NCI-H146 (cell line): ENCODE measurements around the gene MLYCD.

Experiments used
- DNase-seq: peaks from one replicate; lab custom pipeline; 2025; lab: John Stamatoyannopoulos, UW

The MLYCD gene

DNA sequence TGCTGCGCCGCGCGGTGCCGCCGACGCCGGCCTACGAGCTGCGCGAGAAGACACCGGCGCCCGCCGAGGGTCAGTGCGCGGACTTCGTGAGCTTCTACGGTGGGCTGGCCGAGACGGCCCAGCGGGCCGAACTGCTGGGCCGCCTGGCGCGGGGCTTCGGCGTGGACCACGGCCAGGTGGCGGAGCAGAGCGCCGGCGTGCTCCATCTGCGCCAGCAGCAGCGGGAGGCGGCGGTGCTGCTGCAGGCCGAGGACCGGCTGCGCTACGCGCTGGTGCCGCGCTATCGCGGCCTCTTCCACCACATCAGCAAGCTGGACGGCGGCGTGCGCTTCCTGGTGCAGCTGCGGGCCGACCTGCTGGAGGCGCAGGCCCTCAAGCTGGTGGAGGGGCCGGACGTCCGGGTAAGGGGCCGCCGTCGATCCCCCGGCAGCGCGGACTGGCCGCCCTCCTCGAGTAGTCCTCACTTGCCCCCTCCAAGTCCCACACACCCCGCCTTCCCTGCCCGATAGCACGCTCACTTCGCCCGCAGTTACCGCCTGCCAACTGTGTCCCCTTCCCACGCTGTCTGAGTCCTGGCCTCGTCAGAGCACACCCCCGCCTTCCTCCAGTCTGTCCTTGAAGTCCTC lies 470 bp downstream of the MLYCD start:
- peak; percentile 44 for DNase-seq

DNA sequence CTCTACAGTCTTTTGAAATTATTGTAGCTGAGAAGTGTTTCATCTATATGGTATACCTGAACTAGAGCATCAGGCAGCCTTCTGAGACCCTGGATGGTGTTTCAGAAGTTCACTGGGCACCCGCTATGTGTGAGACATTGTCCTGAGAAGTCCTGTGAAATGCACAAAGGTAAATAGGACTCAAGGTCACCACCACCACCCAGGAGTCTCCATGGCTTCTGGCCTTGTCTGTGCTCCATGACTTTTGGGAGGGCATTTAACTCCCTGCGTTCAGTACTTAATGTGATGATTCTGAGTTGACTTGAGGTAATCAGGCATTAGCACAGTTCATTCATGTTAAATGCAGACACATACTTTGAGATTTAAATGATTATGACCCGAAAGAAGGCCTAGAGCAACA lies 1.1 kb downstream of the MLYCD start:
- no peak for DNase-seq

DNA sequence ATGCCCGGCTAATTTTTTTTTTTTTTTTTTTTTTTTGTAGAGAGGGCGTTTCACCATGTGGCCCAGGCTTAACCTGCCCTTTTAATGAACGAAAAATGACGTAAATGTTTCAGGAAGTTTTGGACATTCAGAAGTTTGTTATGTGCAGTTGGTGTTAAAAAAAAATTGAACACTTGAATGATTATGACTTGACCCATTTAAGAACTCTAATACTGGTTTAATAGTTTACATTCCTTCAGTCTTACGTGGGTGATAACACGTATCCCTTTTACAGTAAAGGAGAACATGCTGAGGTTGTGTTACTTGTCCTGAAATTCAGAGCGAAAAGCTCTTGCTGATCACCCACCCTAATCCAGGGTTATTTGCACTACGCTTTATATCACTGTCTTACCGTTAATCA lies 1.7 kb downstream of the MLYCD start:
- DNase-seq, result no peak

DNA sequence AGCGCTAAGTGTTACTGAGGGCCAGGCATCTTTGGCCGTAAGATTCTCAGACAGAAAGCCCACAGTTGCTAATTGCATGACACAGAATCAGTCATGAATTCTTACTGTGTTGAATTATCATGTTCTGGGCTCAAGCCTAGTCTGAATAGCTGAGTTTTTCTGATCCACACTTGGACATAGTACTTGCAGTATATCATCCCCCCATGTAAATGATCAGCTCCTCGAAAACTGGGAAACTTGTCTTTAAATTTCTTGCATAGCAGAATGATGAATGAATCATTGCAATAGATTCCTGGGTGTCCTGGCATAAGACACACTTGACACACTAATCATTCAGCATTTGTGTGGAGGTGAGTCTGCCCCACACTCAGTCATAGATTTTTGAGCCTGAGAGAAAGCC lies 2.2 kb downstream of the MLYCD start:
- no peak for DNase-seq

DNA sequence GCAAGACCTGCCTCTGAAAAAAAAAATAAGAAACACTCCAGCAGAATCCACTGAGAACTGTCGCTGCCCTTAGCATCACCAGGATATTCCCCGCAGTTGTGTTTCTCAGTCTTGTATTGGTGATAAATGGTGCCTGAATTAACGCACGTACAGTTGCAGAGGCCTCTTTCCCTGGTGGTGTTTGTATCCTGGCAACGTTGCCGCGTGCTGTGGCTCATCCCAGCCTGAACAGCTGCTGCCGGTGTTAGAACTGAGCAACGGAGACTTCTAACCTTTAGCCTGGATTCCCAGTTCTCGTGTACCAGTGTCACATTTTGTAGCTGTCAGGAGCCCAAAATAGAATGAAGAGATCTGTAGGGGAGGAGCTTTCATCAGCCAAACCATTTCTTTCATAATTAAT lies 4.8 kb downstream of the MLYCD start:
- peak; percentile 5 for DNase-seq

DNA sequence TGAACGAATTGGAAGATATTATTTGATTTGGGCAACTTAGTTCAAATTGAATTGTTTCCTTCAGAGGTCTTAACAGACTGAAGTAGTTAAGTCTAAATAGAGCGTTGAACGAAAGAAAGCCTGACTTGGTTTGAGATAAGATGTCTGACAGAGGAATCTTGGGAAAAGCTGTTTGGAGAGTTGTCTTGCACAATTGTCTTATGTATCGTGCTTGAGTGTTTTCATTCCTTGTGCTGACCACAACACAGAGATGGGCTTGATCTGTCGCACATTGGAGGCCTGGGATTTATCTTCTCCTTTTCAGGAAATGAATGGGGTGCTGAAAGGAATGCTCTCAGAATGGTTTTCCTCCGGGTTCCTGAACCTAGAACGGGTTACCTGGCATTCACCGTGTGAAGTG lies 7.8 kb downstream of the MLYCD start:
- DNase-seq, result no peak

DNA sequence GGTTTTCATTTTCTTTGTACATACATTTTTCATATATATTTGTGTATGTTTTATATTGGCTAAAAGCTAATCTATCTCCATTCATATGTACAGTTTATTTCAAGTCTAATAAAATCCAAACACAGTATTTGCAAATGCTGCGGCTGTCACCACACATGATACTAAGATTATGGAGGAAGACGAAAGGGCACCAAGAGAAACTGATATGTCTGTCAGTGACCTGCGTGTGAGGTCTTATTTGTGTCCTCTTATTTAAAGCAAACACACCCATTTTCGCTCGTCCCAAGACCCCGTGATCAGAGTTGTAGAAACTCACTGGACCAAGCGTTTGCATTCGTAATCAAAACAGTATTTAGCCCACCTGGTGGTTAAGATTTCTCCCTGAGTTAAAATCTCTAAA lies 8.2 kb downstream of the MLYCD start:
- DNase-seq, result no peak

DNA sequence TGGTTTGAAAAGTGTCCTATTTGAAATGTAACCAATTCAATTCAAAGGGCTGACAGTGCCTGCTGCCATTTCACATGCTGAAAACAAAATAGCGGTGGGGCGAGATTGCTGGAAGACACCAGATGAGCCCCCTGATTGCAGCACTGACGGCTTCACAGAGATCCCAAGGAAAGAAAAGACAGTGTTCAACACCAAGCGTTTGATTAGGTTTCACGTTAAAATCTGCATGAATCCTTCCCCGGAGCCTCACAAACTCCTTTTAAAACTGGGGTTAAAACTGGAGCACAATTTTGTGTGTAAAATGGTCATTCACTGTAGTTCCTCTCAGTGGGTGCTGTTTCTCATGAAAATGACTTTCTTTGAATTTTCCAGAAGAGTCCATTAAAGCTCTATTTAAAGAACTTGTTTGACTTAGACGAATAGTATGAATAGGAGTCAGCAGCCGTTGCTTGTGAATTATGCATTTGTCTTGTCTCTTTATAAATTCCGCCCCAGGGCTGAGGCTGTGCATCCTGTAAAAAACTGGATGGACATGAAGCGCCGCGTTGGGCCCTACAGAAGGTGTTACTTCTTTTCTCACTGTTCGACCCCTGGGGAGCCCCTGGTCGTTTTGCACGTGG lies 8.8 kb downstream of the MLYCD start:
- DNase-seq, result peak; percentile 39

DNA sequence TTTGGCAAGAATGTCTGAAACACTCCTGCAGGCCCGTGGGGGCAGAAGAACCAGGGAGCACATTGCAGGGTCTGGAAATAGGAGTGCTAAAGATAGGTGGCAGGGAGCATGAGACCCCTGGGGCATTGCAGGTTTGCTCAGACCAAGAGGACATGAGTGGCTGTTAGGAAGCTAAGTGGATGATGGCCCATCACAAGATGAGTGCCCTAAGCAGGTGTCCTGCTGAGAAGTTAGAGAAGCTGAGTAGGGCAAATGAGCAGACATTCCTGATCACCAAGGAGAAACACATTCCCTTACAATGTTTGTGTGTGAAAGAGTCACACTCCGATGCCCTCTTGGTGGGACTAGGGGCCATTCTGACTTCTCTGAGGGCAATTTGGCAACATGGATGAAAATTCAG lies 9.9 kb downstream of the MLYCD start:
- no peak for DNase-seq

DNA sequence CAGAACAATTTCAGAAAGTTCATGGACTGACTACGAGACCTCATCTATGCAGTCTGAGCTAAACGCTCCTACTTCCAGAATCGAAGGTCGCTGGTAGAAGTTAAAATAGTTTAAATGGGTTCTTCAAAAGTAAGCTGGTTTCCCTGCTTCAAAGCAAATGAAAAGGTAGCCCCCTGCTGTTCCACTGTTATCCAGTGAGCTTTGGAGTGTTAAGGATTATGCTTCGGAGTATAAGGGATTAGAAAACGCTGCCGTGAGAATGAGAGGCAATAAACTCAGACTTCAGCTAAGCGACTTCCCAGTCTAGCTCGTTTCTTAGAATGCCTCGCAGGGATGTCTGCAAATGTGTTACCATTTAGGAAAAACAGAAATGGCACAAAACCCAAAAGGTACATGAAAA lies 12.4 kb downstream of the MLYCD start:
- DNase-seq, result no peak

DNA sequence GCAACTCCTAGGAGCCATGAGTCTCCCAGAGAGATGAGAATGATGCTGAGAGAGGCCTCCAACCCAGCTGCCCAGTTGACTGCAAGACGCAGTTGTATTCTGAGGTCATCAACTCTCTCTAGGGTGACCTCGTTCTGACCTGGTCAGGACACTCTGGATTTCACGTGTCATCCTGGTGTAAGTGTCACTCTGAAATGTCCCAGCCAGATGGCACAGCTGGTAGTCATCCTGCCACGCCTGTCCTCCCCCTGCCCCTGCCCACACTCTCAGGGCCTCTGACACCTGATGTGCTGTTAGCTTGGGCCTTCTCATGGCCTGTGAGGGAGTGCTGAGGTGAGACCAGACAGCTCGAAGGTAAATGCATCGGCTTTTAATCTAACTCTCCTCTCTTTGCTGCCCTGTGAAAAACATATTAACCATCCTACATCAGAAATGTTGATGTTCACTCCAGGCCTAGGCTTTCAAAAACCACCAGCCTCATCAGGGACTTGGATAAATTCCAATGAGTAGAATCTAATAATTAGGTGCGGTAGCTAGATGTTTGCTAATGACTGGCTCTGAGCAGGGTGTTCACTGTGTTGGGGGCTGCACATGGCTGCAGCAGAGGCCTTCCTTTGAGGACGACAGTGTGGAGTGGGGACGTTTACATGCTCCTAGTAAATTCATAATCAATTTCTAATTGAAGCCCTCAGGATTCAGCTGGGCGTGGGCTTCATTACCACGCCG lies 13.8 kb downstream of the MLYCD start:
- DNase-seq, result no peak

DNA sequence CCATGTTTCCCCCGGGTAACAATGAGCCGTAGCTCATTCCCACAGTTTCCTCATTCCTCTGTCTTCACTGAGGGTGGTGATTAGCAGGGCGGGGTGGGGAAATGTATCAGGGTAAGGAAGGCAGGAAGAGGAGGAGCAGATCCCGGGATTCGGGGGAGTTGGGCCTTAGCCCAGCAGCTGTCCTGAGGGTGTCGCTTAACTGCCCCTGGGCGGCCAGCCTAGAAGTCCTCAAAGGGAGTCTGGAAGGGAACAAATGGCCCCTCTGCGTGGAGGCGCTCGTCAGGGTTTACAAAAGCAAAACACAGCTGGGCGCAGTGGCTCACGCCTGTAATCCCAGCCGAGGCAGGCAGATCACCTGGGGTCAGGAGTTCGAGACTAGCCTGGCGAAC lies 14.3 kb downstream of the MLYCD start:
- DNase-seq, result no peak

DNA sequence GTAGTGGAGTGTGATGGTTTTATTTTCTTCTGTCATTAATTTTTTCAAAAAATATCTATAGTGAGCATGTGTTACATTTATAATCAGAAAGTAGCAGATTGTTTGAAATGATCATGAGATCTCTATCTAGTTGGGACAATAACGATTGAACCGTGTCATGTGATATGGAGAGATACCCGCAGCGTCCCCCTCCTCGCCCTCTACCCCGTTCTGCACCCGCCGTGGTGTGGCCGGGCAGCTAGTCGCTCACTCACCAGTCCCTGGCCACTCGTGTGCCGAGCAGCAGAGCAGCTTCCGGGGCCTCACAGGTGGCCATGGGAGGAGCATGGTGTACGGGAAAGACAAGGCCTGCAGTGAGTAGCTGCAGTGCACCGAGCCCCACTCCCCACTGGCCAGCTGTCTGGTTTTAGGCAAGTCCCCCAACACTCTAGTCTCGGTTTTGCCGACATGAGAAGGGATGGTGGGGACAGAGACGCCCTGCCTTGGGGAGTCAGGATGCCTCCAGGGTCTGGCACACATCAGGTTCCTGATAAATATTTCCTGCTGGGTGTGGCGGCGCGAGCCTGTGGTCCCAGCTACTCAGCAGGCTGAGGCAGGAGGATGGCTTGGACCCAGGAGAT lies 15.3 kb downstream of the MLYCD start:
- DNase-seq, result no peak

DNA sequence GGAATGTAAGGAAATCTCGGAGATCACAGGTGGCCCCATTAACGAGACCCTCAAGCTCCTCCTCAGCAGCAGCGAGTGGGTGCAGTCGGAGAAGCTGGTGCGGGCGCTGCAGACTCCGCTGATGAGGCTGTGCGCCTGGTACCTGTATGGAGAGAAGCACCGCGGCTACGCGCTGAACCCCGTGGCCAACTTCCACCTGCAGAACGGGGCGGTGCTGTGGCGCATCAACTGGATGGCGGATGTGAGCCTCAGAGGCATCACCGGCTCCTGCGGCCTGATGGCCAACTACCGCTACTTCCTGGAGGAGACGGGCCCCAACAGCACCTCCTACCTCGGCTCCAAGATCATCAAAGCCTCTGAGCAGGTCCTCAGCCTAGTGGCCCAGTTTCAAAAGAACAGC lies 16.2 kb downstream of the MLYCD start:
- DNase-seq, result no peak

DNA sequence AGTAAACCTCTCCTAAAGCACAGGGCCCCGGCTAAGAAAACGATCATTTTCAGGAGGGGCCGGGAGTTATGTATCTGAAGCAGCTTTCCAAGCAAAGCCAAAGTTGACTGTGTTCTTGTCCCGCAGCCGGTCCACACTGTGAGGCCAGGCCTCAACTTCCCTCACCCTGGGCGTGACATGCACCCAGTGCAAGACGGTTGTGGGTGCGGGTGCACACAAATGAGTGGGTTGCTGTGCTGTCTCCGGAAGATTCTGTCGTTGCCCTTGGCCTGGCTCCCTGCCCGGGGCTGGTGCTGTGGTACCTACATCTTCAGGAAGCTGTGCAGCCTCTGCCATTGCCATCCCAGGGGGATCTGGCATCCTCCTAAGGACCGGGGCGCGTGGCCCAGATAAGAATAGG lies 16.6 kb downstream of the MLYCD start:
- DNase-seq, result no peak

DNA sequence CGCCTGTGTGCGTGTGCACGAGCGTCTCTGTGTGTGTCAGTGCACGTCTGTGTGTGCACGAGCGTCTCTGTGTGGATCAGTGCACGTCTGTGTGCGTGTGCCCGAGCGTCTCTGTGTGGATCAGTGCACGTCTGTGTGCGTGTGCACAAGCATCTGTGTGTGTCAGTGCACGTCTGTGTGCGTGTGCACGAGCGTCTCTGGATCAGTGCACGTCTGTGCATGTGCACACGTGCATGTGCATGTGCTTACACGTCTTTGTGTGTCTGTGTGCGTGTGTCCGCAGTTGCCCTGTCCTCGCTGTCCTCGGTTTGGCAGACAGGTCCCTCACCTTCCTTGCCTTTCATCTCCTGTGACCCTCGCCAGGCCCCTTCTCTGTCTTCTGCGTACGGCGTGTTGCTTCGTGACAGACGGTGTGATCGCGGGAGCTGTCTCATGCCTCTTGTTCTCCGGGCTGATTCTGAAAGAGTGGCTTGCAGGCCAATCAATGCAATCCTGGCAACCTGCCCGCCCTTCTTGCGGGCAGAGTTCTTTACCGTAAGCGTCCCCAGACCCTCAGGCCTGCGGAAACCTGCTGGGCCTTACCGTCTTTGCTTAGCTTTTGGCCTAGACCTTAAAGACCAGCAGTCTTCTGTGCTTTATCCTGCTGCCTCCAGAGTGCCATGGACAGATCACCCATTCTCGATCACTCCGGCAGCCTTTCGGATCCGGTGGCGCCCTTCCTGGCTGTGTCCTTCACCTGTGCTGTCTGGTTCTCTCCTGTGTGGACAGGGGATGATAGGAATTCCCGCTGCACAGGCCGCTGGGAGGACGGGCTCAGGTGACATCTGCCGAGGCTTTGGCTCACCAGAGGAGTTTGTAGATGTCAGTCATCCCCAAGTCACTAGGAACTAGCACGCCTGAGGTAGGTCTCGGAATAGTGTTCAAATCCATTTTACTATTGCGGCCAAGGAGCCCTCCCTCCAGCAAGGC lies 18.5 kb downstream of the MLYCD start:
- no peak for DNase-seq

DNA sequence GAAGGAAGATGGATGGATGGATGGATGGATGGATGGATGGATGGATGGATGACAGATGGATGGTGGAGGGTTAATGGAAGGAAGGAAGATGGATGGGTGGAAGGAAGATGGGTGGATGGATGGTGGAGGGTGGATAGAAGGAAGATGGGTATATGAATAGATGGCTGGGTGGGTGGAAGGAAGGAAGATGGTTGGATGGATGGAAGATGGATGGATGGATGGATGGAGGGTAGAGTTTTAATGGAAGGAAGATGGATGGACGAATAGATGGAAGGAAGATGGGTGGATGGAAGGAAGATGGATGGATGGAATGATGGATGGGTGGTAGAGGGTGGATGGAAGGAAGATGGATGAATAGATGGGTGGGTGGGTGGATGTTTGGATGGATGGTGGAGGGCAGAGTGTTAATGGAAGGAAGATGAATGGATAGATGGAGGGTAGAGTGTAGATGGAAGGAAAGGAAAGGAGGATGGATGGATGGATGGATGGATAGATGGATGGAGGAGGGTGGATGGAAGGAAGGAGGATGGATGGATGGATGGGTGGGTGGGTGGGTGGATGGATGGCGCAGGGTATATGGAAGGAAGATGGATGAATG lies 22.1 kb downstream of the MLYCD start:
- no peak for DNase-seq

DNA sequence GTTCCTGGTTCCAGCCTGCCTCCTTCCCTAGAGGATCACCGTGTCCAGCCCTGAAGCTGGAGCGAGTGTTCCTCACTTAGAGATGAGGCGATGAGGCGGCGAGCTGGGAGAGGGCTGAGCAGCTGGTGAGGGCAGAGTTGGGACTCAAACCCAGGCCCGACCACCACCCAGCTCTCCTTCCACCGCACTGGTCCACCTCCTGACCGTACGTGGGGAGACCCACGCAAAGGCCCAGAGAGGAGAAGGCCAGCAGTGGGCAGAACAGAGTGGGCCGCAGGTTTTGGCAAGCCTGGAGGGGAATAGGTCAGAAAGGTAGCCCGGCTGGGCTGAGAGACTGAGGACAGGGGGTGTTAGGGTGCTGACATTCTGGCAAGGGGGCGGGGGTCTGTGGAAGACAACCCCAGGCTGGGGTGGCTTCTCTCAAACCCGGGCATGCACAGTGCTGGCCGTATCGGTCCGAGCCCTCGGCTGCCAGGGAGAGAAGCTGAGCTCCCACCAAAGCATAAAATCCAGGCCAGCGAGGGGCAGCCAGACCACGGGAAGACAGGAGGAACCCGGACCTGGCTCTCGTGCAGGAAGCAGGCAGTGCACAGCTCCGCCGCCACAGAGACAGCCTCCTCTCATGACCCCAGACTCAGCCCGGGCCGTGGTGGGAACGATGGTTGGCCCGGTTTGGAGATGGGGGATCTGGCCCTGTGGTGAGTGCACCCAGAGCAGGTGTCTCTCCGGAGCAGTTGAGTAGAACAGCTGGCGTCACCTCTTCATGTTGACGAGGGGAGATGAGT lies 24.9 kb downstream of the MLYCD start:
- DNase-seq, result no peak

DNA sequence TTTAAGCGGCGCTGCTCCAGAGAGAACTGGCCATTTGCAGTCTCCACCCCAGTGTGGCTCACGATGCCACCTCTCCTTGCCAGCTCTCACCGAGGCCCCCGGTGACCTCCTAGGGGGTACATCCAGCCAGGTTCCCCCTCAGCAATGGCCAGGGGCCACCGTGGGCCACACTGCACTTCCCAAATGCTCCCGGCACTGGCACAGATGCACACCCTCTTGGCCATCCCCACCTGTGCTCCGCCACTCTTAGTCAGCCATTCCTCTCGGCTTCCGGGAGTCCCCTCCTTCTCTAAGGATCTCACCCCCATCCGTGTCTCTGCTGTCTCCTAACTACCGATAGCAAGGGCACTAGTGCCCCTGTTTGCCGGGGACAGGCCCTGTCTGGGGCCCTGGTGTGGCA lies 25.8 kb downstream of the MLYCD start:
- no peak for DNase-seq

DNA sequence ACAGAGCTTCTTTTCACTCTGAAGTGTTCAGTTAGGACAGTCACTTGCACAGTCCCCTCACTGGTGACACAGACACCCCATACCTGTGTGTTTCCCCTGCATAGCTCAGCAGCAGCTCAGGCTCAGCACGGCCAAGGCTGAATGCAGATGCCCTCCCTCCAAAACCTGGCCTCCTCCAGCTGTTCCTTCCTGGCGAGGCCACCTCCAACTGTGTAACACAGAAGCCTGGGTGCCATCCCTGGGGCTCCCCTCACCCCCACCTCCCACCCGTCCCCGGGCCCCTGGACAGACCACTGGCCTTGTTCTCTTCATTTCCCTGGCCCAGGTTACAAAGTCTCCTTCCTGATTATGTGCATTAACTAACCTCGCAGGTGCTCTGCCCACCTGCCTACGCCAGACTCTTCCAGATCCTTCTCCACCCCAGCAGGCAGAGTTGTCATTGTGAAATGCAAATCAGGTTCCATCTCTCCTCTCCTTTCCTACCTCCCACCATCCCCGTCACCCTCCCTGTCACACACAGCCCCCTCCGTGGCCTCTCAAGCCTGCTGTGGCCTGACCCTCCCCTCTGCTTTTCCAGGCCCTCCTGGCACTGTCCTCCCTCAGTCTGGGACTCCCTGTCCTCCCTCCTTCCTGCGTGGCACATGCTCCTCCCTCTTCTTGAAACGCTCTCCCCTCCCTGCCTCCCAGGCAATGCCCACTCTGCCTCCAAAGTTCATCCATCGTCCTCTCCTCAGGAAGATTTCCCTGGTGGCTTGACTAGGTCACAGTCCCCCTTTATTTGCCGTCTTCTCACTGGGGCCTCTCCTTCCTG lies 26.4 kb downstream of the MLYCD start:
- DNase-seq, result no peak
